Measurements from ENCODE around the gene ZNF525. TPM values are rescaled to one million over a fixed set of nuclear protein-coding genes. Genes with fewer than 3 reads are reported as not detected.
A peak's percentile ranks its signal among the peaks of the same experiment; 100 is the strongest.

Gene ZNF525
- total and polyA plus RNA-seq, 11 donors: 1.6 to 6.0 (median 3.6) TPM

DNA sequence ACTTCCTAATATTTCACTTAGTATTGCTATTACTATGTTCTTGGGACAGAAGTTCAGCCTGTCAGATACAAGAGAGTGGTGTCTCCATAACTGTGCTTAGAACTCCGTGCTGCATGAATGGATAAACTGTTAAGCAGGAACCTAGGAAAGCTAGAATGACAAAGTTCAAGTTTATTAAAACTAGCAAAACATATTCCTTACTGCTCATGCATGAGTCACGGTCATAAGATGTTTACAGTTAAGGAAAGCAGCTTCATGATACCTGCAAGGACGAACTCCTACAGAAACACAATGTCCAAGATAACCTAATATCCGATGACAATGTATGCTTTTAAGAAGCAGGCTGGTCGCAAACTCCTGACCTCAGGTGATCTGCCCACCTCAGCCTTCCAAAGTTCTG lies 23.4 kb downstream of the ZNF525 start:
- Histone ChIP-seq H3K27me3 (no peaks in the 10 kb centered on the region), H3K4me3 (no peak overlapping the region), H3K9me3 (peaks cover 0 to 48% (median 3%) of the 10 kb centered on the region in 12 donors), H3K4me1 (peaks cover 0 to 2% (median under 1%) of the 10 kb centered on the region in 12 donors), H3K36me3 (peaks cover 0 to 6% (median 0%) of the 10 kb centered on the region in 9 donors), H3K27ac (no peak overlapping the region)
- DNase-seq: no peak
- TF ChIP-seq, protein P1, sequence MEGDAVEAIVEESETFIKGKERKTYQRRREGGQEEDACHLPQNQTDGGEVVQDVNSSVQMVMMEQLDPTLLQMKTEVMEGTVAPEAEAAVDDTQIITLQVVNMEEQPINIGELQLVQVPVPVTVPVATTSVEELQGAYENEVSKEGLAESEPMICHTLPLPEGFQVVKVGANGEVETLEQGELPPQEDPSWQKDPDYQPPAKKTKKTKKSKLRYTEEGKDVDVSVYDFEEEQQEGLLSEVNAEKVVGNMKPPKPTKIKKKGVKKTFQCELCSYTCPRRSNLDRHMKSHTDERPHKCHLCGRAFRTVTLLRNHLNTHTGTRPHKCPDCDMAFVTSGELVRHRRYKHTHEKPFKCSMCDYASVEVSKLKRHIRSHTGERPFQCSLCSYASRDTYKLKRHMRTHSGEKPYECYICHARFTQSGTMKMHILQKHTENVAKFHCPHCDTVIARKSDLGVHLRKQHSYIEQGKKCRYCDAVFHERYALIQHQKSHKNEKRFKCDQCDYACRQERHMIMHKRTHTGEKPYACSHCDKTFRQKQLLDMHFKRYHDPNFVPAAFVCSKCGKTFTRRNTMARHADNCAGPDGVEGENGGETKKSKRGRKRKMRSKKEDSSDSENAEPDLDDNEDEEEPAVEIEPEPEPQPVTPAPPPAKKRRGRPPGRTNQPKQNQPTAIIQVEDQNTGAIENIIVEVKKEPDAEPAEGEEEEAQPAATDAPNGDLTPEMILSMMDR (IDR thresholded peaks at IDR 0.05): no peak
- TF ChIP-seq POLR2A (IDR thresholded peaks at IDR 0.05): no peak
- WGBS, 4 donors: 92 to 93% (median 92%) methylated on average over 5 of the region's 5 CpGs
- no peak for ATAC-seq
- intact Hi-C loops (cut with DNase I): no loop called here

DNA sequence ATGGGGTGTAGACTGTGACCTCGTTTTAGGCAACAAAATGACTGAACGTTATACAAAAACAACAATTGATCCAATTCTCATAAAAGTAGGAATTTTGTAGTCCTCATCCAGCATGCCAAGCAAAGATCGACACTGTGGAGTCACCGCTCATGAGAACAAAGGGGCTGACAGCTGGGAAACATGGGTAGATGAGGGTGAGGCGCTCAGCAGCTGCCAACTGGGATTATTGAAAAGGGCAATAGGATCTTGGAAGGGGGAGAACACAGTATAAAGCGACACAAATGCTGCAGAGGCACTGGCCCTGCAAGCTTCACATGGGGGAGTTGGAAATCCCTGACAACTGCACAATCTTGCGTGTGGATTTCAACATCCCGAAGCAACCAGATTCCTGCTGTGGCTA lies 24.1 kb downstream of the ZNF525 start:
- no peak overlapping the region for H3K27ac ChIP-seq
- H3K4me1 ChIP-seq: peaks cover 0 to 8% (median 7%) of the 10 kb centered on the region in 12 donors
- H3K36me3 ChIP-seq: peaks cover 0 to 6% (median 0%) of the 10 kb centered on the region in 9 donors
- peaks cover 0 to 41% (median 1%) of the 10 kb centered on the region in 12 donors for H3K9me3 ChIP-seq
- H3K27me3 ChIP-seq: no peaks in the 10 kb centered on the region
- ATAC-seq: no peak
- TF ChIP-seq, protein P1 (IDR thresholded peaks at IDR 0.05): no peak
- TF ChIP-seq POLR2A (IDR thresholded peaks at IDR 0.05): no peak
- intact Hi-C loops (cut with DNase I): no loop called here
- WGBS, 4 donors: 78 to 89% (median 82%) methylated on average over 8 of the region's 8 CpGs
- DNase-seq: no peak
- no peak overlapping the region for H3K4me3 ChIP-seq

DNA sequence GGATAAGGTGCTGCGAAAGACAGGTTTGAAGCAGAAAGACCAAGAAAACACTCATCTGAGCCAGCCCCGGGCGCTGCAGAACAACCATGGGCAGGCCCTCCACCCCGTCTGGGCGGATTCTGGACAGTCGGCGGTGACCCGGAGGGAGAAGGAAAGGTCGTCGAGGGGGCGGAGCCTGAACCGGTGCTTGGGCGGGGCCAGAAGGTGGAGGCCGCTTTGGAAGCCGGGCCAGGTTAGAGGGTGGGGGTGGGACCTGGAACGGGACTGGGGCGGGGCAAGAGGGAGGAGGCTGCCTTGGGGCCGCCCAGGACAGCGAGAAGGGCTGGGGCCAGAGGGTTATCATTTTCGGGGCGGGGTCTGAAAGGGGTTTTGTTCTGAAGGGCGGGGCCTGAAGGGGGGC lies 24.5 kb downstream of the ZNF525 start:
- WGBS, 4 donors: 28 to 50% (median 32%) methylated on average over 20 to 22 of the region's 22 CpGs
- intact Hi-C loops (cut with DNase I): no loop called here
- H3K9me3 ChIP-seq: peaks cover 0 to 37% (median 0%) of the 10 kb centered on the region in 12 donors
- no peak for TF ChIP-seq POLR2A (IDR thresholded peaks at IDR 0.05)
- TF ChIP-seq, protein P1 (IDR thresholded peaks at IDR 0.05): no peak
- no peaks in the 10 kb centered on the region for H3K27me3 ChIP-seq
- DNase-seq (peak in 1 of 5 donors; percentile 25), ATAC-seq (no peak)
- H3K4me1 ChIP-seq: peaks cover 0 to 10% (median 8%) of the 10 kb centered on the region in 12 donors
- H3K27ac ChIP-seq: no peak overlapping the region
- no peak overlapping the region for H3K4me3 ChIP-seq
- peaks cover 0 to 6% (median 0%) of the 10 kb centered on the region in 9 donors for H3K36me3 ChIP-seq

DNA sequence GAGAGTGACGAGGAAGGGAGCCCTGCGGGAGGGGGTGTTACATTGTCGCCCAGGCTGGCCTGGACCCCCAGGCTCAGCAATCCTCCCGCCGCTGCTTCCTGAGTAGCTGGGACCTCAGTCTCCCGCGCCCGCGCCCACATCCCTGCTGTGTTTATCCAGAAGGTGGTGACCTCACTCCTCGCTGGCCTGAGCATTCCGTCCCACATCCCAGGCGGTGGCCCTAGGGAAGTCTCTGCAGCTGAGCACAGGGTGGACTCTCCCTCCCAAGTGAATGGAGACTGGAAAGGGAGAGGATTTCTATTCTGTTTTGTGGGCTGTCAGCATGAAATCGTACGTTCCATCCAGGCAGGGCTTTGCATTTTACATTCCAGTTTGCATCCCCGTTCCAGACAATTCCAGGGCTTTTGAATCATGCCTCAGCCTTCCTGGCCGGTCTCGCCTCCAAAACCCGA lies 29.0 kb downstream of the ZNF525 start:
- ATAC-seq (peak; percentile 69 to 82 (median 80)), DNase-seq (peak; percentile 56 to 82 (median 79))
- H3K27me3 ChIP-seq: no peaks in the 10 kb centered on the region
- peaks cover 0 to 3% (median 0%) of the 10 kb centered on the region in 12 donors for H3K9me3 ChIP-seq
- peak overlapping the region; percentile 64 to 94 (median 79) for H3K4me3 ChIP-seq
- TF ChIP-seq POLR2A (IDR thresholded peaks at IDR 0.05): no peak
- TF ChIP-seq, protein P1 (IDR thresholded peaks at IDR 0.05): no peak
- peak overlapping the region; percentile 51 to 87 (median 78) for H3K27ac ChIP-seq
- peaks cover 0 to 29% (median 17%) of the 10 kb centered on the region in 12 donors for H3K4me1 ChIP-seq
- peaks cover 0 to 17% (median 15%) of the 10 kb centered on the region in 9 donors for H3K36me3 ChIP-seq
- WGBS, 4 donors: 1 to 4% (median 3%) methylated on average over 15 to 18 of the region's 18 CpGs
- intact Hi-C loops (cut with DNase I): no loop called here
